Measurements from ENCODE around the gene LYPD1. TPM values are rescaled to one million over a fixed set of nuclear protein-coding genes. Genes with fewer than 3 reads are reported as not detected.

The LYPD1 gene
- total and polyA plus RNA-seq, 4 donors = 0.17 to 0.65 (median 0.46) TPM

GRCh38 chr2:132623096-132623839, 46.7 kb downstream of the LYPD1 start (continued):
- TF ChIP-seq MAX (IDR thresholded peaks at IDR 0.05) = no peak
- no peak for TF ChIP-seq JUND (IDR thresholded peaks at IDR 0.05)
- TF ChIP-seq NR2F2 (IDR thresholded peaks at IDR 0.05) = no peak
- TF ChIP-seq TAF1 (conservative IDR thresholded peaks at IDR 0.05) = no peak
- TF ChIP-seq SP1 (IDR thresholded peaks at IDR 0.05) = no peak
- TF ChIP-seq FOXA1 (IDR thresholded peaks at IDR 0.05) = no peak

DNA sequence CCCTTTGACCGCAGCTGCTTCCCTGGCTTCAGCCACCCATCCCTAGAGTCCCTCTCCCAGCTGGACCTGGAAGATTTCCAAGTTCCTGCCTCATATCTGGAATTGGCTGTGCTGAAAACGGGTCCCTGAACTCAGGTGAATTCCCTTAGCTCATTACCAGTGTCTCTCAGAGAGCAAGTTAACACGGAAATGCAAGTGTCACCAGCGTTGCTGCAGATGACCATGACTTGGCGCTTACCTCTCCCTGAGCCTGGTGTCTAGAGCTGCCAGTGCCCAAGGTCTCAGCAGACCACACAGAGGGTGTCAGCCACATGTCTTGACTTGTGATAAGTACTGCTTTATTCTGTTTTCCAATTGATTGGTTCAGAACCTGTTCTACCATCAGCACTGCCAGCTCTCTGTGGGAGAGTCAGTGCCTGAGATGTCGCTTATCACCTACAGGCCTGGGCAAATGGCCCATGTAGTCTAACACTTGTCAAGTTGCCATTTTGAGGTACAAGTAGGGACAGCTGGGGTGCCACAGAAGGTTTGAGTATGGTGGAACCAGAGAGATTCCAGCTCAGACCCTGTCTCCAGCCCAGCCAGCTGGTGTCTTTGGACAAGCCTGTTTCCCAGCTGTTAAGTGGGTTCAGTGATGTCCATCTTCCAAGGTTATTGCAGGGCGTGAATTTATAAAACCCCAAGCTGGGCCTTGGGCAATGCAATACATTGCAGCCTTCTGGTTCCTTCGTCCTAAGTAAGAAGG, 48.7 kb downstream of the LYPD1 start:
- TF ChIP-seq REST (IDR thresholded peaks at IDR 0.05) = no peak
- TF ChIP-seq MAX (IDR thresholded peaks at IDR 0.05) = no peak
- TF ChIP-seq SP1 (IDR thresholded peaks at IDR 0.05) = peak; percentile 51
- TF ChIP-seq RAD21 (IDR thresholded peaks at IDR 0.05) = peak in 1 of 2 donors; percentile 15
- no peak for TF ChIP-seq FOXA2 (IDR thresholded peaks at IDR 0.05)
- TF ChIP-seq HNF4A (conservative IDR thresholded peaks at IDR 0.05) = peak in 1 of 2 donors; percentile 28
- peak; percentile 31 to 47 for TF ChIP-seq RXRA (IDR thresholded peaks at IDR 0.05)
- WGBS = 52% methylated on average over 8 of the region's 8 CpGs
- DNase-seq (ENCODE audit: low spot score) = no peak

DNA sequence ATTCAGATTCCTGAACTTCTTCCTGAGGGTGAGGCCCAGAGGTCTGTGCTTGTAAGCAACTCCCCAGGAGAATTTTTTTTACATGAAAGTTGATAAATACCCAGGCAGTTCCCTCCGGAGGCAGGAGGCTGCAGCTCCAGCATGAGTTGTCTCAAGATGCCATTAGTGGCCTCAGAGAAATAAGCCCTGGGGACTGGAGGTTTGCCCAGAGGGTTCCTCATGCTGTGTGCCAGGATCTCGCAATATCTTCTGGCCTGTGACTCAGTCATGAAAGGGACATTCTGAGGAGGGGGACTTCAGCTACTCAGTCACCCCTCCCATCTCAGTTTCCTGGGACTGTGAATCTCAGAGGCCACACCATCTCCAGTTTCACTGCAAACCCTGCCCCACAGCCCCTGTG, 49.9 kb downstream of the LYPD1 start:
- no peak overlapping the region for H3K4me3 ChIP-seq (ENCODE audit: low read depth in 1 of 3, low read length in 3 of 3)
- H3K27me3 ChIP-seq (ENCODE audit: control insufficient read depth in 4 of 4, insufficient read depth in 4 of 4, low read length in 3 of 4) = no peaks in the 10 kb centered on the region
- TF ChIP-seq CTCF (IDR thresholded peaks at IDR 0.05; ENCODE audit: low read depth, low read length, missing input control) = no peak
- TF ChIP-seq TAF1 (conservative IDR thresholded peaks at IDR 0.05) = no peak
- TF ChIP-seq RAD21 (IDR thresholded peaks at IDR 0.05) = no peak
- TF ChIP-seq JUND (IDR thresholded peaks at IDR 0.05) = no peak
- no peak for TF ChIP-seq FOXA2 (IDR thresholded peaks at IDR 0.05)
- no peak for TF ChIP-seq RXRA (IDR thresholded peaks at IDR 0.05)
- TF ChIP-seq NR2F2 (IDR thresholded peaks at IDR 0.05) = no peak
- H3K27ac ChIP-seq (ENCODE audit: low read depth in 1 of 2, low read length in 2 of 2) = no peak overlapping the region
- no peak for DNase-seq (ENCODE audit: low spot score)
- H3K4me1 ChIP-seq (ENCODE audit: control insufficient read depth in 4 of 4, insufficient read depth in 4 of 4, low read length in 3 of 4) = peaks cover 0 to 16% (median 6%) of the 10 kb centered on the region in 4 donors
- H3K36me3 ChIP-seq (ENCODE audit: control insufficient read depth in 4 of 4, insufficient read depth in 3 of 4, low read depth in 1 of 4, low read length in 3 of 4) = no peaks in the 10 kb centered on the region
- no peak overlapping the region for H3K9ac ChIP-seq (ENCODE audit: low read depth in 1 of 2, low read length in 2 of 2)
- 80% methylated on average over 2 of the region's 2 CpGs for WGBS
- no peaks in the 10 kb centered on the region for H3K9me3 ChIP-seq (ENCODE audit: control insufficient read depth in 4 of 4, low read length in 3 of 4)

More for the DNA sequence above, 48.7 kb downstream of the LYPD1 start:
- Histone ChIP-seq H3K36me3 (ENCODE audit: control insufficient read depth in 4 of 4, insufficient read depth in 3 of 4, low read depth in 1 of 4, low read length in 3 of 4) (no peaks in the 10 kb centered on the region), H3K27me3 (ENCODE audit: control insufficient read depth in 4 of 4, insufficient read depth in 4 of 4, low read length in 3 of 4) (no peaks in the 10 kb centered on the region), H3K4me3 (ENCODE audit: low read depth in 1 of 3, low read length in 3 of 3) (no peak overlapping the region), H3K9me3 (ENCODE audit: control insufficient read depth in 4 of 4, low read length in 3 of 4) (no peaks in the 10 kb centered on the region), H3K27ac (ENCODE audit: low read depth in 1 of 2, low read length in 2 of 2) (peak overlapping the region in 1 of 2 donors; percentile 39), H3K9ac (ENCODE audit: low read depth in 1 of 2, low read length in 2 of 2) (no peak overlapping the region), H3K4me1 (ENCODE audit: control insufficient read depth in 4 of 4, insufficient read depth in 4 of 4, low read length in 3 of 4) (peaks cover 0 to 16% (median 6%) of the 10 kb centered on the region in 4 donors)

All from liver (tissue), 9 donors.